SK-N-SH treated with all-trans-retinoic acid at 6 μM for 48 hours (cell line): Measurements from ENCODE around the gene PFKL.

Experiments
- RARB ChIP-seq: fragments of 250-450 bp; sonication (Bioruptor Pico); IDR thresholded peaks from 2 replicates; pipeline ENCODE4 v1.8.0; 2021; ENCODE audit warnings: mild to moderate bottlenecking, moderate library complexity
- SNAI2 ChIP-seq: fragments of 250-450 bp; sonication (Bioruptor Pico); IDR thresholded peaks from 2 replicates; pipeline ENCODE4 v1.5.0; 2020; ENCODE audit warnings: mild to moderate bottlenecking, moderate library complexity
- TF ChIP-seq, protein P1 (sequence below): fragments of 250-450 bp; sonication (Bioruptor Pico); IDR thresholded peaks from 2 replicates; pipeline ENCODE4 v1.8.0; 2020; ENCODE audit warnings: mild to moderate bottlenecking, moderate library complexity, borderline replicate concordance
- TF ChIP-seq, protein P2 (sequence below): fragments of 250-450 bp; sonication (Bioruptor Pico); IDR thresholded peaks from 2 replicates; pipeline ENCODE4 v1.5.1; 2021; ENCODE audit warnings: mild to moderate bottlenecking, moderate library complexity
- TF ChIP-seq, protein P3 (sequence below): fragments of 250-450 bp; sonication (Bioruptor Pico); IDR thresholded peaks from 2 replicates; pipeline ENCODE4 v1.5.1; 2020; ENCODE audit warnings: low read depth, mild to moderate bottlenecking, moderate library complexity

DNA sequence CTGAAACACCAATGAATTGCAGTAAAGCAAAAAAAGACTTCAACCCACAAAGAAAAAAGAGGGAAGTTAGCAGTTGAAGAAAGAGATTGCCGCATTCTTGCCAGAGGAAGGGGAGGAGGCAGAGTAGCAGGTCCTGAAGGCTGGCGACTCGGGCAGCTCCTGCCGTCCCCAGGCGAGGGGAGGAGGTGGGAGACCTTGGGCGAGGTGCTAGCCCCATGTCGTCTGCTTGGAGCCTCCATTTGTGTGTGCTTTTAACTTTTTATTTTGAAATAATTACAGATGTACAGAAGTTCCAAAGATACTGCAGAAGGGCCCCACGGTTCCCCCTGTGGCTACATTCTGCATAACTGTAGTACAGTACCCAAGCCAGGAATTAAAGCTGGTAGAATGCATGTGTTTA, 60.3 kb downstream of the PFKL start:
- TF ChIP-seq SNAI2 (CRISPR knock-in tag) = no peak
- TF ChIP-seq, protein P1, sequence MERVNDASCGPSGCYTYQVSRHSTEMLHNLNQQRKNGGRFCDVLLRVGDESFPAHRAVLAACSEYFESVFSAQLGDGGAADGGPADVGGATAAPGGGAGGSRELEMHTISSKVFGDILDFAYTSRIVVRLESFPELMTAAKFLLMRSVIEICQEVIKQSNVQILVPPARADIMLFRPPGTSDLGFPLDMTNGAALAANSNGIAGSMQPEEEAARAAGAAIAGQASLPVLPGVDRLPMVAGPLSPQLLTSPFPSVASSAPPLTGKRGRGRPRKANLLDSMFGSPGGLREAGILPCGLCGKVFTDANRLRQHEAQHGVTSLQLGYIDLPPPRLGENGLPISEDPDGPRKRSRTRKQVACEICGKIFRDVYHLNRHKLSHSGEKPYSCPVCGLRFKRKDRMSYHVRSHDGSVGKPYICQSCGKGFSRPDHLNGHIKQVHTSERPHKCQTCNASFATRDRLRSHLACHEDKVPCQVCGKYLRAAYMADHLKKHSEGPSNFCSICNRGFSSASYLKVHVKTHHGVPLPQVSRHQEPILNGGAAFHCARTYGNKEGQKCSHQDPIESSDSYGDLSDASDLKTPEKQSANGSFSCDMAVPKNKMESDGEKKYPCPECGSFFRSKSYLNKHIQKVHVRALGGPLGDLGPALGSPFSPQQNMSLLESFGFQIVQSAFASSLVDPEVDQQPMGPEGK (CRISPR knock-in tag) = no peak
- TF ChIP-seq, protein P2, sequence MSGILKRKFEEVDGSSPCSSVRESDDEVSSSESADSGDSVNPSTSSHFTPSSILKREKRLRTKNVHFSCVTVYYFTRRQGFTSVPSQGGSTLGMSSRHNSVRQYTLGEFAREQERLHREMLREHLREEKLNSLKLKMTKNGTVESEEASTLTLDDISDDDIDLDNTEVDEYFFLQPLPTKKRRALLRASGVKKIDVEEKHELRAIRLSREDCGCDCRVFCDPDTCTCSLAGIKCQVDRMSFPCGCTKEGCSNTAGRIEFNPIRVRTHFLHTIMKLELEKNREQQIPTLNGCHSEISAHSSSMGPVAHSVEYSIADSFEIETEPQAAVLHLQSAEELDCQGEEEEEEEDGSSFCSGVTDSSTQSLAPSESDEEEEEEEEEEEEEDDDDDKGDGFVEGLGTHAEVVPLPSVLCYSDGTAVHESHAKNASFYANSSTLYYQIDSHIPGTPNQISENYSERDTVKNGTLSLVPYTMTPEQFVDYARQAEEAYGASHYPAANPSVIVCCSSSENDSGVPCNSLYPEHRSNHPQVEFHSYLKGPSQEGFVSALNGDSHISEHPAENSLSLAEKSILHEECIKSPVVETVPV (CRISPR knock-in tag) = no peak
- TF ChIP-seq RARB = no peak
- TF ChIP-seq, protein P3, sequence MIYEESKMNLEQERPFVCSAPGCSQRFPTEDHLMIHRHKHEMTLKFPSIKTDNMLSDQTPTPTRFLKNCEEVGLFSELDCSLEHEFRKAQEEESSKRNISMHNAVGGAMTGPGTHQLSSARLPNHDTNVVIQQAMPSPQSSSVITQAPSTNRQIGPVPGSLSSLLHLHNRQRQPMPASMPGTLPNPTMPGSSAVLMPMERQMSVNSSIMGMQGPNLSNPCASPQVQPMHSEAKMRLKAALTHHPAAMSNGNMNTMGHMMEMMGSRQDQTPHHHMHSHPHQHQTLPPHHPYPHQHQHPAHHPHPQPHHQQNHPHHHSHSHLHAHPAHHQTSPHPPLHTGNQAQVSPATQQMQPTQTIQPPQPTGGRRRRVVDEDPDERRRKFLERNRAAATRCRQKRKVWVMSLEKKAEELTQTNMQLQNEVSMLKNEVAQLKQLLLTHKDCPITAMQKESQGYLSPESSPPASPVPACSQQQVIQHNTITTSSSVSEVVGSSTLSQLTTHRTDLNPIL (CRISPR knock-in tag) = no peak
